Esophagus muscularis mucosa (tissue), 4 donors: ENCODE results near the gene HDGFL1. TPM values are rescaled to one million over a fixed set of nuclear protein-coding genes. Genes with fewer than 3 reads are reported as not detected.

Experiments
- DNase-seq: peaks from one replicate; pipeline ENCODE4 v3.0.0-alpha.2; 2017; ENCODE audit errors: extremely low spot score
- H3K27ac ChIP-seq, 4 donors: fragments of 200-600 bp; sonication (generic); replicated peaks in 1 of 4; 1 replicate in 3 of 4; 2 replicates in 1 of 4; pipeline ENCODE4 v1.5.1; 2016 to 2019; ENCODE audit warnings: mild to moderate bottlenecking in 1 of 4
- H3K27me3 ChIP-seq, 4 donors: fragments of 200-600 bp; sonication (generic); one replicate each; pipeline versions ENCODE4 v1.5.1 to v1.6.0; 2016 to 2019
- H3K36me3 ChIP-seq, 4 donors: fragments of 200-600 bp; sonication (generic); one replicate each; pipeline ENCODE4 v1.5.1; 2016 to 2019
- H3K4me1 ChIP-seq, 4 donors: fragments of 200-600 bp; sonication (generic); one replicate each; pipeline ENCODE4 v1.5.1; 2016 to 2019
- H3K4me3 ChIP-seq, 4 donors: fragments of 200-600 bp; sonication (generic); 1 replicate in 2 of 4; 2 replicates in 2 of 4; pipeline ENCODE4 v1.5.1; 2016 to 2019; ENCODE audit warnings: mild to moderate bottlenecking in 4 of 4, moderate library complexity in 1 of 4
- H3K9me3 ChIP-seq, 4 donors: fragments of 200-600 bp; sonication (generic); 1 replicate in 3 of 4; 2 replicates in 1 of 4; pipeline ENCODE4 v1.5.1; 2016 to 2019
- CTCF ChIP-seq, 3 experiments: fragments of 200-600 bp in 2 of 3; fragments of 450-650 bp in 1 of 3; sonication (generic) in 2 of 3; IDR thresholded peaks; one replicate each; pipeline ENCODE4 v1.5.1; 2017 to 2019; ENCODE audit warnings: antibody characterized with exemption in 3 of 3, mild to moderate bottlenecking in 2 of 3, moderate library complexity in 1 of 3
- EP300 ChIP-seq: sonication (generic); formaldehyde crosslinking; IDR thresholded peaks from one replicate; pipeline ENCODE4 v1.6.1; 2017; ENCODE audit warnings: antibody characterized with exemption
- POLR2A ChIP-seq: fragments of 450-650 bp; IDR thresholded peaks from one replicate; pipeline ENCODE4 v1.6.1; 2017; ENCODE audit warnings: antibody characterized with exemption, moderate library complexity, mild to moderate bottlenecking, low read depth
- POLR2AphosphoS5 ChIP-seq, 2 donors: sonication (generic); formaldehyde crosslinking; IDR thresholded peaks; one replicate each; pipeline ENCODE4 v1.6.1; 2017; ENCODE audit warnings: antibody characterized with exemption in 2 of 2
- WGBS: methylation state at CpG from one replicate; pipeline ENCODE4 v1.1.5; 2018; 5-methylcytosine and 5-hydroxymethylcytosine counted together
- intact Hi-C: fragments of 100-400 bp; cut with DNase I; formaldehyde crosslinking; loops from one replicate; pipeline ENCODE4 v1.15.1; 2023
- total RNA-seq, 4 donors: library from RNA; depleted of rRNA; stranded (reverse); fragments of >200 nt; gene quantifications; one replicate each; pipeline versions ENCODE4 v1.1.0 to v1.2.1, GENCODE V29; 2016

HDGFL1 gene
- total RNA-seq, 4 donors from 2014 or later, result not detected

- WGBS, result 73% methylated on average over 4 of the region's 4 CpGs
- Histone ChIP-seq H3K4me1 (peaks cover 0 to 13% (median 0%) of the 10 kb centered on the region in 4 donors), H3K27ac (no peak overlapping the region), H3K36me3 (no peaks in the 10 kb centered on the region), H3K27me3 (no peaks in the 10 kb centered on the region), H3K4me3 (no peak overlapping the region), H3K9me3 (no peaks in the 10 kb centered on the region)
- intact Hi-C loops, result no loop called here
- DNase-seq, result no peak
- TF ChIP-seq EP300 (no peak), POLR2AphosphoS5 (IDR thresholded peaks at IDR 0.05) (no peak), POLR2A (no peak), CTCF (IDR thresholded peaks at IDR 0.05) (no peak)
These were observed 30.7 kb downstream of the HDGFL1 start for GRCh38 chr6:22600059-22600458.

- H3K27me3 ChIP-seq, result no peaks in the 10 kb centered on the region
- intact Hi-C loops, result no loop called here
- no peak for DNase-seq
- H3K9me3 ChIP-seq, result no peaks in the 10 kb centered on the region
- H3K27ac ChIP-seq, result no peak overlapping the region
- H3K4me3 ChIP-seq, result no peak overlapping the region
- H3K4me1 ChIP-seq, result peaks cover 0 to 13% (median 0%) of the 10 kb centered on the region in 4 donors
- no peaks in the 10 kb centered on the region for H3K36me3 ChIP-seq
- no peak for TF ChIP-seq EP300
- no peak for TF ChIP-seq CTCF (IDR thresholded peaks at IDR 0.05)
- no peak for TF ChIP-seq POLR2AphosphoS5 (IDR thresholded peaks at IDR 0.05)
- WGBS, result 92% methylated on average over 5 of the region's 5 CpGs
These were observed 32.6 kb downstream of the HDGFL1 start for GRCh38 chr6:22601984-22602383.

- Histone ChIP-seq H3K27ac (no peak overlapping the region), H3K4me3 (no peak overlapping the region), H3K9me3 (no peaks in the 10 kb centered on the region), H3K36me3 (no peaks in the 10 kb centered on the region), H3K4me1 (peaks cover 0 to 2% (median 0%) of the 10 kb centered on the region in 4 donors), H3K27me3 (no peaks in the 10 kb centered on the region)
- DNase-seq, result no peak
- intact Hi-C loops, result no loop called here
- WGBS, result 94% methylated on average over 2 of the region's 2 CpGs
- no peak for TF ChIP-seq EP300
- no peak for TF ChIP-seq CTCF (IDR thresholded peaks at IDR 0.05)
- no peak for TF ChIP-seq POLR2AphosphoS5 (IDR thresholded peaks at IDR 0.05)
- no peak for TF ChIP-seq POLR2A
These were observed 36.4 kb downstream of the HDGFL1 start for GRCh38 chr6:22605736-22606135.

GRCh38 chr6:22610127-22610526 lies 40.8 kb downstream of the HDGFL1 start:
- DNase-seq, result no peak
- H3K27me3 ChIP-seq, result no peaks in the 10 kb centered on the region
- no peak overlapping the region for H3K4me3 ChIP-seq
- H3K36me3 ChIP-seq, result no peaks in the 10 kb centered on the region
- 86% methylated on average over 4 of the region's 4 CpGs for WGBS
- intact Hi-C loops, result no loop called here
- H3K27ac ChIP-seq, result no peak overlapping the region
- TF ChIP-seq POLR2AphosphoS5 (IDR thresholded peaks at IDR 0.05) (no peak), CTCF (IDR thresholded peaks at IDR 0.05) (no peak), EP300 (no peak), POLR2A (no peak)
- H3K4me1 ChIP-seq, result peaks cover 12 to 20% (median 17%) of the 10 kb centered on the region in 4 donors
- no peaks in the 10 kb centered on the region for H3K9me3 ChIP-seq

GRCh38 chr6:22612236-22612635 lies 42.9 kb downstream of the HDGFL1 start:
- no peak overlapping the region for H3K27ac ChIP-seq
- H3K4me3 ChIP-seq, result no peak overlapping the region
- no peak for DNase-seq

More at GRCh38 chr6:22612236-22612635, 42.9 kb downstream of the HDGFL1 start:
- WGBS, result 52% methylated on average over 3 of the region's 3 CpGs
- peaks cover 0 to 8% (median 0%) of the 10 kb centered on the region in 4 donors for H3K9me3 ChIP-seq
- no peaks in the 10 kb centered on the region for H3K27me3 ChIP-seq
- intact Hi-C loops, result no loop called here
- peaks cover 12 to 20% (median 17%) of the 10 kb centered on the region in 4 donors for H3K4me1 ChIP-seq
- TF ChIP-seq EP300, result no peak
- no peak for TF ChIP-seq POLR2A
- no peak for TF ChIP-seq POLR2AphosphoS5 (IDR thresholded peaks at IDR 0.05)
- TF ChIP-seq CTCF (IDR thresholded peaks at IDR 0.05), result no peak
- H3K36me3 ChIP-seq, result no peaks in the 10 kb centered on the region
